SK-N-SH (cell line): ENCODE measurements around the gene UCK1.

ENCODE experiments used
- GABPA ChIP-seq: IDR thresholded peaks from 2 replicates; pipeline ENCODE4 v1.4.0; 2012; ENCODE audit warnings: low read depth, mild to moderate bottlenecking
- MXI1 ChIP-seq: IDR thresholded peaks from 2 replicates; pipeline ENCODE4 v1.6.1; 2012; ENCODE audit warnings: mild to moderate bottlenecking, low read depth, low read length, improper control_type of control experiment
- TEAD4 ChIP-seq: IDR thresholded peaks from 2 replicates; pipeline ENCODE4 v1.4.0; 2012; ENCODE audit warnings: mild to moderate bottlenecking, borderline replicate concordance; ENCODE audit not compliant: insufficient read depth
- TF ChIP-seq, protein P1 (sequence below): fragments of 200-600 bp; sonication (generic); IDR thresholded peaks from 2 replicates; pipeline ENCODE4 v1.6.1; 2017; ENCODE audit warnings: antibody characterized with exemption, mild to moderate bottlenecking, moderate library complexity
- TF ChIP-seq, protein P2 (sequence below): IDR thresholded peaks from 2 replicates; pipeline ENCODE4 v1.4.0; 2012; ENCODE audit warnings: low read depth
- TF ChIP-seq, protein P3 (sequence below): IDR thresholded peaks from 2 replicates; pipeline ENCODE4 v1.4.0; 2012; ENCODE audit warnings: low read depth, borderline replicate concordance

- TF ChIP-seq, protein P1, sequence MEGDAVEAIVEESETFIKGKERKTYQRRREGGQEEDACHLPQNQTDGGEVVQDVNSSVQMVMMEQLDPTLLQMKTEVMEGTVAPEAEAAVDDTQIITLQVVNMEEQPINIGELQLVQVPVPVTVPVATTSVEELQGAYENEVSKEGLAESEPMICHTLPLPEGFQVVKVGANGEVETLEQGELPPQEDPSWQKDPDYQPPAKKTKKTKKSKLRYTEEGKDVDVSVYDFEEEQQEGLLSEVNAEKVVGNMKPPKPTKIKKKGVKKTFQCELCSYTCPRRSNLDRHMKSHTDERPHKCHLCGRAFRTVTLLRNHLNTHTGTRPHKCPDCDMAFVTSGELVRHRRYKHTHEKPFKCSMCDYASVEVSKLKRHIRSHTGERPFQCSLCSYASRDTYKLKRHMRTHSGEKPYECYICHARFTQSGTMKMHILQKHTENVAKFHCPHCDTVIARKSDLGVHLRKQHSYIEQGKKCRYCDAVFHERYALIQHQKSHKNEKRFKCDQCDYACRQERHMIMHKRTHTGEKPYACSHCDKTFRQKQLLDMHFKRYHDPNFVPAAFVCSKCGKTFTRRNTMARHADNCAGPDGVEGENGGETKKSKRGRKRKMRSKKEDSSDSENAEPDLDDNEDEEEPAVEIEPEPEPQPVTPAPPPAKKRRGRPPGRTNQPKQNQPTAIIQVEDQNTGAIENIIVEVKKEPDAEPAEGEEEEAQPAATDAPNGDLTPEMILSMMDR, result no peak
- TF ChIP-seq, protein P2, sequence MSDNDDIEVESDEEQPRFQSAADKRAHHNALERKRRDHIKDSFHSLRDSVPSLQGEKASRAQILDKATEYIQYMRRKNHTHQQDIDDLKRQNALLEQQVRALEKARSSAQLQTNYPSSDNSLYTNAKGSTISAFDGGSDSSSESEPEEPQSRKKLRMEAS, result no peak
- no peak for TF ChIP-seq GABPA
- TF ChIP-seq, protein P3, sequence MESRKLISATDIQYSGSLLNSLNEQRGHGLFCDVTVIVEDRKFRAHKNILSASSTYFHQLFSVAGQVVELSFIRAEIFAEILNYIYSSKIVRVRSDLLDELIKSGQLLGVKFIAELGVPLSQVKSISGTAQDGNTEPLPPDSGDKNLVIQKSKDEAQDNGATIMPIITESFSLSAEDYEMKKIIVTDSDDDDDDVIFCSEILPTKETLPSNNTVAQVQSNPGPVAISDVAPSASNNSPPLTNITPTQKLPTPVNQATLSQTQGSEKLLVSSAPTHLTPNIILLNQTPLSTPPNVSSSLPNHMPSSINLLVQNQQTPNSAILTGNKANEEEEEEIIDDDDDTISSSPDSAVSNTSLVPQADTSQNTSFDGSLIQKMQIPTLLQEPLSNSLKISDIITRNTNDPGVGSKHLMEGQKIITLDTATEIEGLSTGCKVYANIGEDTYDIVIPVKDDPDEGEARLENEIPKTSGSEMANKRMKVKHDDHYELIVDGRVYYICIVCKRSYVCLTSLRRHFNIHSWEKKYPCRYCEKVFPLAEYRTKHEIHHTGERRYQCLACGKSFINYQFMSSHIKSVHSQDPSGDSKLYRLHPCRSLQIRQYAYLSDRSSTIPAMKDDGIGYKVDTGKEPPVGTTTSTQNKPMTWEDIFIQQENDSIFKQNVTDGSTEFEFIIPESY, result no peak
- no peak for TF ChIP-seq TEAD4
- no peak for TF ChIP-seq MXI1
Measured at GRCh38 chr9:131574730-131575640, 43.9 kb upstream of the UCK1 start.
